Large intestine (tissue), 3 donors: Measurements from ENCODE around the gene TAS1R3. TPM values are rescaled to one million over a fixed set of nuclear protein-coding genes. Genes with fewer than 3 reads are reported as not detected.

Experiments used
- DNase-seq, 2 donors: peaks; one replicate each; pipeline versions ENCODE4 v3.0.0 to v3.0.0-alpha.2; 2013
- H3K27ac ChIP-seq: one replicate; pipeline ENCODE4 v1.5.1; 2013; ENCODE audit warnings: low read length
- H3K27me3 ChIP-seq: 2 replicates; pipeline ENCODE4 v1.6.1; 2013; ENCODE audit warnings: low read length; ENCODE audit not compliant: control insufficient read depth, insufficient read depth
- H3K36me3 ChIP-seq: 2 replicates; pipeline ENCODE4 v1.6.1; 2013; ENCODE audit warnings: low read length; ENCODE audit not compliant: control insufficient read depth, insufficient read depth
- H3K4me1 ChIP-seq: one replicate; pipeline ENCODE4 v1.6.1; 2013; ENCODE audit warnings: low read length; ENCODE audit not compliant: control insufficient read depth, insufficient read depth
- H3K4me3 ChIP-seq: one replicate; pipeline ENCODE4 v1.5.1; 2013; ENCODE audit warnings: low read length
- H3K9me3 ChIP-seq: one replicate; pipeline ENCODE4 v1.6.1; 2013; ENCODE audit warnings: mild to moderate bottlenecking, low read depth, low read length, moderate library complexity; ENCODE audit not compliant: control insufficient read depth
- WGBS: methylation state at CpG from one replicate; pipeline ENCODE4 v1.1.5; 2013; ENCODE audit warnings: low lambda C conversion rate; ENCODE audit not compliant: insufficient coverage; 5-methylcytosine and 5-hydroxymethylcytosine counted together
- polyA plus RNA-seq: library from polyadenylated mRNA; unstranded; fragments of 120-200 nt; gene quantifications from one replicate; pipeline ENCODE4 v1.2.1, GENCODE V29; 2013

Gene TAS1R3
- polyA plus RNA-seq, 1 donor, result 0.69 TPM

DNA sequence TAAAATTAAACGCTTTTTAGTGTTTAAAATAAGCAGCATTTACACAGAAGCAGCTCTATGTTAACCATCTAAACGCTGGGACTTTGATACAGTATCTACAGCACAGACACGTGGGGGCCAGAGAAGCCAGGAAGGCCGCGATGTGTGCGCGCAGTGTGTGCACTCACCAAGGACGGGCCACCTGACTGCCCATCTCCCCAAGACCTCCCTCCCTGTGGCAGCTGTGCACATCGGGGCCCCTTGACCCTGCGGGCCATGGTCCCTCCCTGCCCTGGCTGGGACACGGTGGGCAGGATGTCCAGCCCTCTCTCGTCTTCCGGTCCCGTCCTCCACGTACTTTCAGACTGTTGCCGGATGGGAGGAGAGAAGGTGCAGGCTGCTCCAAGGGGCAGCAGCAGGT is 4.2 kb downstream of the TAS1R3 start:
- Histone ChIP-seq H3K27me3 (no peaks in the 10 kb centered on the region), H3K9me3 (peaks cover 18% of the 10 kb centered on the region), H3K4me1 (peaks cover 11% of the 10 kb centered on the region), H3K27ac (no peak overlapping the region), H3K36me3 (peaks cover 33% of the 10 kb centered on the region), H3K4me3 (no peak overlapping the region)
- WGBS, result no CpG with 5 or more reads among the region's 16 CpGs
- DNase-seq, result no peak

- Histone ChIP-seq H3K27ac (no peak overlapping the region), H3K9me3 (peaks cover 13% of the 10 kb centered on the region), H3K4me3 (no peak overlapping the region), H3K4me1 (peaks cover 6% of the 10 kb centered on the region), H3K36me3 (peaks cover 38% of the 10 kb centered on the region), H3K27me3 (no peaks in the 10 kb centered on the region)
- DNase-seq, result no peak
- no CpG with 5 or more reads among the region's 21 CpGs for WGBS
These were observed 4.7 kb downstream of the TAS1R3 start for GRCh38 chr1:1335792-1336248.

DNA sequence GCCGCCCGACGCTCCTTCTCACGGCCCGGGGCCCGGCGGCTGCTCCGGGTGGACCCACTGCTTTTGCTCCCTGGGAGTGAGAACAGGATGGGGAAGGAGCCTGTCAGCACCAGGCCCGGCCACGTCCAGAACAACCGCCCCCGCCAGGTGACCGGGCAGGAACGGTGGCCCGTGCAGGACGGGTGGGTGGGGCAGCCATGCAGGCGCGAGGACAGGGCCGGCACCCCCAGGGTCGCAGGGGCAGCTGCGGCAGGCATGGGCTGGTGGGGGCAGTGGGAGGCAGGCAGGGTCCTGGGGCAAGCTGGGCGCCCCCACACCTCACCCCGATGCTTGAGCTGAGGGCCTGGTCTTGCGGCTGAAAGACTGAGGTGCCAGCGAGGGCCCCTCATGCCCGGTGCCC is 5.4 kb downstream of the TAS1R3 start:
- Histone ChIP-seq H3K4me3 (no peak overlapping the region), H3K4me1 (no peaks in the 10 kb centered on the region), H3K27me3 (no peaks in the 10 kb centered on the region), H3K27ac (no peak overlapping the region), H3K9me3 (peaks cover 11% of the 10 kb centered on the region), H3K36me3 (peaks cover 44% of the 10 kb centered on the region)
- no peak for DNase-seq
- no CpG with 5 or more reads among the region's 26 CpGs for WGBS

DNA sequence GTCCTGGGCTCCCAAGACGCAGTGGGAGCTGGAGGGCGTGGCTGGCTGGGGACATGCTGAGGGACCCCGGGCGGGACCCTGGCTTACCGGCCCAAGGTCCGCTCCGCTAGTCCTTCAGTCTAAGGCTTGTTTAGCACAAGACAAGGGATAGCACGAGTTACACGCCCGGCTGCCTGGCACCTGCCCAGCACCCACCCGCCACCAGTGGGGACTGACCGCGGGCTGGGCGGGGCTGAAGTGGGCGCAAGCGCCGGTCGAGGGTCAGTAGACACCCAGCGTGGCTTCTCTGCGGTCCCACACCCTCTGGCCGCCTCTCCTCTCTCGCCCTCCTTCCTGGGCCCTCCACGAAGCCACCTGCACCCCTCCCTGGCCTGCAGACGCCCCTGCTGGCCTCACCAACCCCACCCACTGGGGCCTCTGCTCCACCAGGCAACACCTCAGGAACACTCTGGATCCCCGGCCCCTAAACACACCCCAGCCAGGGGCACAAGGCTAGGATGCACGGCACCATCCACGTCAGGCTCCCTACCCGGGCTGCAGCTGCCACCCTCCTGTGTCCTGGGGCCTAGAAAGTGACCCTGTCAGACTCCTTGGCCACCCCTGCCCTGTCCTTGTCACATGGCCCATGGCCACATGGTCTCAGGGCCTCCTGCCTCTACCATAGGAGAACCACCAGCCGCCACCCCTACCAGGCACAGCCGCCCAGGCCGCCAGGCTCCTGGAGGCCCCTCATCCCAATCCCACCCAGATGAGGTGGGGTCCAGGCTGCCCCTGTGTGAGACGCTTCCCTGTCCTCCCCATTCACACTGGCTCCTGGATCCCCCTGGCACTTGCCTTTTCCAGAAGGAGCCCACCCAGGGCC is 6.1 kb downstream of the TAS1R3 start:
- WGBS, result no CpG with 5 or more reads among the region's 32 CpGs
- DNase-seq, result no peak
- H3K36me3 ChIP-seq, result peaks cover 49% of the 10 kb centered on the region
- H3K4me3 ChIP-seq, result no peak overlapping the region
- no peaks in the 10 kb centered on the region for H3K27me3 ChIP-seq
- peaks cover 11% of the 10 kb centered on the region for H3K9me3 ChIP-seq
- no peak overlapping the region for H3K27ac ChIP-seq
- no peaks in the 10 kb centered on the region for H3K4me1 ChIP-seq

DNA sequence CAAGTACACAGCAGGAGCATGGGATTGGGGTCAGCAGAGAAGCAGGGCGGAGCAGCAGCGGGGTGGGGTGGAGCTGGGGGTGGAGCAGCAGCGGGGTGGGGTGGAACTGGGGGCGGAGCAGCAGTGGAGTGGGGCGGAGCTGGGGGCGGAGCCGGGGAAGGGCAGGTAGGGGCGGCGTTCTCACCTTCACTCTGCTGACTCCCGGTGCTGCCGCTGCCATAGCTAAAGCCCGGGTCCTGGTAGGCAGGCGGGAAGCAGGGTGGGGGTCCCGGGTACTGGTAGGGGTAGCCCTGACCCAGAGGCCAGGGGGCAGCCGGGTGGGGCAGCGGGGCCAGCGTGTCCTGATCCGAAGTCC is 6.7 kb downstream of the TAS1R3 start:
- Histone ChIP-seq H3K9me3 (peaks cover 11% of the 10 kb centered on the region), H3K27me3 (no peaks in the 10 kb centered on the region), H3K36me3 (peaks cover 51% of the 10 kb centered on the region), H3K27ac (no peak overlapping the region), H3K4me1 (no peaks in the 10 kb centered on the region), H3K4me3 (no peak overlapping the region)
- DNase-seq, result no peak
- no CpG with 5 or more reads among the region's 18 CpGs for WGBS

- Histone ChIP-seq H3K27me3 (no peaks in the 10 kb centered on the region), H3K36me3 (peaks cover 51% of the 10 kb centered on the region), H3K27ac (no peak overlapping the region), H3K9me3 (peaks cover 11% of the 10 kb centered on the region), H3K4me3 (no peak overlapping the region), H3K4me1 (no peaks in the 10 kb centered on the region)
- DNase-seq, result no peak
- no CpG with 5 or more reads among the region's 36 CpGs for WGBS
These were observed 7.2 kb downstream of the TAS1R3 start for GRCh38 chr1:1338278-1338677.

DNA sequence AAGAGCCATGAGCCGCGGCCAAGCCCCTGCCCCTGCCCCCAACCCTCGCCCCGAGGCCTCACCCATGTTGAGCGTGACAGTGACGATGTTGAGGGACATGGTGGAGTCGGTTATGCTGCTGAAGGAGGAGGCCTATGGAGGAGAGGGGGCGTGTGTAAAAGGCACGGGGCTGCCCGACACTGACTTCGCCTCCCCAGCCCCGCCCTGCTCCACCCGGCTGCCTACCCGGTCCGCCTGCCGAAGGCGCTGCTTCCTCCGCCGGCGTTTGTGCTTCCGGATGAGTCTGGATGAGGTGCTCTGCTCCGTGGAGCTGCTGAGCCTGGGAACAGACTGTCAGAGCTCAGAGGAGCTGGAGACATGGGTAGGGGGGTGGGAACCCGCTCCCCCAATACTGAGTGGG is 9.1 kb downstream of the TAS1R3 start:
- H3K27me3 ChIP-seq, result no peaks in the 10 kb centered on the region
- peaks cover 9% of the 10 kb centered on the region for H3K4me1 ChIP-seq
- 100% methylated on average over 2 of the region's 23 CpGs for WGBS
- peaks cover 7% of the 10 kb centered on the region for H3K9me3 ChIP-seq
- peaks cover 50% of the 10 kb centered on the region for H3K36me3 ChIP-seq
- no peak overlapping the region for H3K4me3 ChIP-seq
- no peak for DNase-seq
- no peak overlapping the region for H3K27ac ChIP-seq

DNA sequence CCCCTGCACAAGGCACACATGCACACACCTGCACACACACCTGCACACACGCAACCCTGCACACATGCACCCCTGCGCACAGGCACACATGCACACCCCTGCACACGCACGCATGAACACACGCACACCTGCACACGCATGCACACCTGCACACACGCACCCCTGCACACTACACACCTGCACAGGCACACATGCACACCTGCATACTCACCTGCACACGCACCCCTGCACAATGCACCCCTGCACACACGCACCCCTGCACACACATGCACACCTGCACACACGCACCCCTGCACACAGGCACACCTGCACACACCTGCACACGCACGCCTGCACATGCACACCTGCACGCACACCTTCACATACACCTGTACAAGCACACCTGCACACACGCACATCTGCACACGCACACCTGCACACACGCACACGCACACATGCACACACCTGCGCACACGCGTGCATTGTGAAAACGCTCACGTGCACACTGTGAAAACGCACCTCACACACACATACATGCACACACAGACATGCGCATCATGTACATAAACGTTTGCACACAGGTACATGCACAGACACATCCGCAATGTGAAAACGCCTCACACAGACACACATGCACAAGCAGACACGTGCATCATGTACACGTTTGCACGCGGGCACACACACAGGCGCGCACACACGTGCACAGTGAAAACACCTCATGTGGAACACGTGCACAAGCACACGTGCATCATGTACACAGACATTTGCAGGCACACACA is 9.9 kb downstream of the TAS1R3 start:
- peaks cover 7% of the 10 kb centered on the region for H3K9me3 ChIP-seq
- no CpG with 5 or more reads among the region's 36 CpGs for WGBS
- H3K4me1 ChIP-seq, result peaks cover 17% of the 10 kb centered on the region
- H3K27ac ChIP-seq, result no peak overlapping the region
- DNase-seq, result no peak
- H3K27me3 ChIP-seq, result no peaks in the 10 kb centered on the region
- H3K36me3 ChIP-seq, result peaks cover 45% of the 10 kb centered on the region
- H3K4me3 ChIP-seq, result no peak overlapping the region

DNA sequence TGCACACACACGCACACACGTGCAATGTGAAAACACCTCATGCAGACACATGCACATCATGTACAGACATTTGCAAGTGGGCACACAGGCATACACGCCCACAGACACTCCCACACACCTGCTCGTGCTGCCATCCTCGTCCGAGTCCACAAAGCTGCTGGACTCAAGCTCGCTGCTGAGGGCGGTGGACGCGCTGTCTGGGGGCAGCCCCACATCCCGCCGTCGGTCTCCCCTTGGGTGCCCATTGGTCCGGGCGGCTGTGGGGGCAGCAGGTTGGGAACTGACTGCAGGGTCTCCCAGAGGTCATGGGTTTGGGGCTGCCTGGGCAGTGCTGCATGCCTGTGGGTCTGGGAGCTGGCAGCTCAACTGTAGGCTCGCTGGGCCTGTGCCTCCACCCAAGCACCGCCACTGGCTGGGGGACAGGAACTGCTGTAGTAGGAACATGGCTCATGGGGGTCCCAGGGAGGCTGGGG is 10.5 kb downstream of the TAS1R3 start:
- Histone ChIP-seq H3K27ac (no peak overlapping the region), H3K4me1 (peaks cover 23% of the 10 kb centered on the region), H3K9me3 (peaks cover 6% of the 10 kb centered on the region), H3K36me3 (peaks cover 45% of the 10 kb centered on the region), H3K4me3 (no peak overlapping the region), H3K27me3 (no peaks in the 10 kb centered on the region)
- DNase-seq, result no peak
- WGBS, result no CpG with 5 or more reads among the region's 17 CpGs

- no CpG with 5 or more reads among the region's 28 CpGs for WGBS
These were observed 11.0 kb downstream of the TAS1R3 start for GRCh38 chr1:1342061-1342562.

More at GRCh38 chr1:1342061-1342562, 11.0 kb downstream of the TAS1R3 start:
- H3K4me3 ChIP-seq, result no peak overlapping the region
- H3K27ac ChIP-seq, result no peak overlapping the region
- peaks cover 29% of the 10 kb centered on the region for H3K4me1 ChIP-seq
- H3K36me3 ChIP-seq, result peaks cover 43% of the 10 kb centered on the region
- no peak for DNase-seq
- no peaks in the 10 kb centered on the region for H3K27me3 ChIP-seq
- peaks cover 4% of the 10 kb centered on the region for H3K9me3 ChIP-seq
